ENCODE data around the gene FRRS1. TPM values are rescaled to one million over a fixed set of nuclear protein-coding genes. Genes with fewer than 3 reads are reported as not detected.
A peak's percentile ranks its signal among the peaks of the same experiment; 100 is the strongest.

FRRS1 gene
- total and polyA plus RNA-seq, 2 of the 4 experiments (the other 2 are of a cell fraction): 3.8 to 23.5 TPM

DNA sequence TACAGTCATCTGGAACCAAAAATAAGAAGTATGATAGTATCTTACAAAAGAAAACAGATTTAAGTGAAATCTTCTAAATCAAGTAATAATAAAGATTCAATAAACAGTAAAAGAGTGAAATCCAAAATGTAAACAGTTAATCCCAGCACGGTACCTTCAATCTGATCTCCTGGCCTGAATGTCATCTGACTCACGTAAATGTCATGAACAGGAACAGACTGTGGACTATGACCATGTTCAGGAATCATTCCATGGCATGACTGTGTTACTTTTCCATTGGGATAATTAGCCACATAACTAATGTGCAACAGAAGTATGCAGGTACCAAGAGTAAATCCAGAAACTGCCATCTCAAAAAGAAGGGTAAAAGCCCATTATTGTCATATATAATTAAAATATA, 18.0 kb downstream of the FRRS1 start:
- ChIA-PET POLR2A (ENCODE audit: unreplicated experiment) (no interaction called here), CTCF (no interaction called here)
- Histone ChIP-seq H3K14ac (replicated peaks; ENCODE audit: low read depth, low read length) (no peak overlapping the region), H3K79me1 (ENCODE audit: low read depth in 1 of 2, low read length in 2 of 2) (no peaks in the 10 kb centered on the region; a peak in 1 of 4 replicates), H3K56ac (ENCODE audit: extremely low read depth, insufficient read depth, low read length) (no peak overlapping the region), H3K36me3 (ENCODE audit: control insufficient read depth, insufficient read depth, low read length) (0 out of 2 replicates have a peak, but pooled peaks cover 2% of the 10 kb centered on the region), H2AK9ac (replicated peaks; ENCODE audit: low read depth, low read length, poor library complexity) (no peak overlapping the region), H2BK5ac (ENCODE audit: low read depth, low read length, poor library complexity, severe bottlenecking) (no peak overlapping the region), H4K20me1 (ENCODE audit: insufficient read depth, low read length) (no peaks in the 10 kb centered on the region), H3K18ac (ENCODE audit: low read depth, low read length) (no peak overlapping the region), H2AK5ac (ENCODE audit: low read depth, low read length) (no peak overlapping the region), H2BK120ac (ENCODE audit: low read depth, low read length) (no peak overlapping the region), H3K27me3 (ENCODE audit: control insufficient read depth, insufficient read depth, low read length) (no peaks in the 10 kb centered on the region), H4K5ac (ENCODE audit: low read depth, low read length) (no peak overlapping the region), H3K4me2 (ENCODE audit: low read depth, low read length) (no peak overlapping the region), H2BK20ac (ENCODE audit: low read depth, low read length) (no peak overlapping the region), H3K27ac (ENCODE audit: insufficient read depth, low read length) (no peak overlapping the region), H3K9me3 (ENCODE audit: control insufficient read depth, insufficient read depth, low read length) (no peaks in the 10 kb centered on the region), H2AFZ (replicated peaks; ENCODE audit: low read length, poor library complexity) (no peak overlapping the region), H4K91ac (ENCODE audit: insufficient read depth, low read depth, low read length) (no peak overlapping the region), H3K9ac (ENCODE audit: low read depth, low read length) (no peak overlapping the region), H3K4ac (ENCODE audit: low read depth, low read length) (no peak overlapping the region), H3K4me1 (ENCODE audit: control insufficient read depth, insufficient read depth, low read length) (no peaks in the 10 kb centered on the region), H3K23ac (ENCODE audit: low read depth, low read length) (no peak overlapping the region), H3K4me3 (ENCODE audit: insufficient read depth, low read depth, low read length) (no peak overlapping the region), H3K9me1 (ENCODE audit: insufficient read depth, low read length) (no peaks in the 10 kb centered on the region), H2BK15ac (ENCODE audit: low read depth, low read length) (no peak overlapping the region), H4K8ac (ENCODE audit: low read depth in 2 of 2, low read length in 2 of 2) (no peak overlapping the region)
- no TSS peak for BruUV-seq (replicated peaks)
- ATAC-seq (ENCODE audit: low read depth) (peak; percentile 77), DNase-seq (peak; percentile 32)
- intact Hi-C loops (cut with micrococcal nuclease): no loop called here
- dilution Hi-C loops (cut with HindIII; ENCODE audit: low sequenced_read_pairs, unreplicated experiment): no loop called here
- TF ChIP-seq RCOR1 (IDR thresholded peaks at IDR 0.05; ENCODE audit: insufficient replicate concordance, low read length) (no peak), BHLHE40 (IDR thresholded peaks at IDR 0.05; ENCODE audit: low read depth, low read length) (peak; percentile 23; the same call in 1 of the 2 replicates), MAFK (IDR thresholded peaks at IDR 0.05; ENCODE audit: low read depth, low read length) (no peak)
- in situ Hi-C loops (cut with MboI; ENCODE audit: low sequenced_read_pairs): no loop called here
- no CpG with 5 or more reads among the region's 2 CpGs for WGBS, 2 experiments (ENCODE audit: extremely low coverage in 2 of 2, insufficient read length in 1 of 2)

All from IMR-90 (cell line).